HepG2 (cell line): ENCODE data around the gene SLC16A4. TPM values are rescaled to one million over a fixed set of nuclear protein-coding genes. Genes with fewer than 3 reads are reported as not detected.

Source experiments
- ATF3 ChIP-seq: sonication (generic); formaldehyde crosslinking; IDR thresholded peaks from 2 replicates; pipeline ENCODE4 v1.4.0; 2020; ENCODE audit warnings: missing genetic modification reagents
- CHCHD3 ChIP-seq: sonication (generic); formaldehyde crosslinking; IDR thresholded peaks from 2 replicates; pipeline ENCODE4 v1.8.0; 2022; ENCODE audit warnings: mild to moderate bottlenecking, missing genetic modification reagents, moderate library complexity
- DDIT3 ChIP-seq: sonication (generic); formaldehyde crosslinking; IDR thresholded peaks from 2 replicates; pipeline ENCODE4 v1.4.0; 2020; ENCODE audit warnings: mild to moderate bottlenecking, missing genetic modification reagents
- ELF4 ChIP-seq: sonication (generic); formaldehyde crosslinking; IDR thresholded peaks from 2 replicates; pipeline ENCODE4 v1.5.0; 2020; ENCODE audit warnings: missing genetic modification reagents, mild to moderate bottlenecking, moderate library complexity, borderline replicate concordance
- FOXO4 ChIP-seq: sonication (generic); formaldehyde crosslinking; conservative IDR thresholded peaks from 2 replicates; pipeline ENCODE4 v1.8.1; 2023; ENCODE audit warnings: missing genetic modification reagents
- GATA4 ChIP-seq: sonication (generic); IDR thresholded peaks from 2 replicates; pipeline ENCODE4 v1.6.1; 2016; ENCODE audit warnings: antibody characterized with exemption, low read depth, borderline replicate concordance
- HNF4A ChIP-seq: sonication (generic); formaldehyde crosslinking; IDR thresholded peaks from 2 replicates; pipeline ENCODE4 v1.4.0; 2020; ENCODE audit warnings: missing genetic modification reagents
- HOXA7 ChIP-seq: sonication (generic); formaldehyde crosslinking; IDR thresholded peaks from 2 replicates; pipeline ENCODE4 v1.8.1; 2022; ENCODE audit warnings: mild to moderate bottlenecking, missing genetic modification reagents, moderate library complexity
- JARID2 ChIP-seq: sonication (generic); formaldehyde crosslinking; IDR thresholded peaks from 2 replicates; pipeline ENCODE4 v1.8.1; 2023; ENCODE audit warnings: missing genetic modification reagents, inconsistent platforms; ENCODE audit not compliant: insufficient replicate concordance
- JUNB ChIP-seq: sonication (generic); formaldehyde crosslinking; IDR thresholded peaks from 2 replicates; pipeline ENCODE4 v1.8.0; 2022; ENCODE audit warnings: missing genetic modification reagents, mild to moderate bottlenecking, borderline replicate concordance
- PRMT3 ChIP-seq: sonication (generic); formaldehyde crosslinking; IDR thresholded peaks from 2 replicates; pipeline ENCODE4 v1.8.1; 2022; ENCODE audit warnings: low read depth, mild to moderate bottlenecking, moderate library complexity, missing genetic modification reagents, borderline replicate concordance
- RARA ChIP-seq: IDR thresholded peaks from 2 replicates; pipeline ENCODE4 v1.6.1; 2016; ENCODE audit warnings: missing genetic modification reagents, missing compliant biosample characterization
- REPIN1 ChIP-seq: sonication (generic); formaldehyde crosslinking; IDR thresholded peaks from 2 replicates; pipeline ENCODE4 v1.8.0; 2022; ENCODE audit warnings: missing genetic modification reagents, low read depth, mild to moderate bottlenecking, borderline replicate concordance
- SAP130 ChIP-seq: IDR thresholded peaks from 2 replicates; pipeline ENCODE4 v1.6.1; 2016; ENCODE audit warnings: low read depth
- TMF1 ChIP-seq: sonication (generic); formaldehyde crosslinking; IDR thresholded peaks from 2 replicates; pipeline ENCODE4 v1.8.1; 2022; ENCODE audit warnings: low read depth, missing genetic modification reagents
- U2AF2 ChIP-seq: fragments of 200-400 bp; formaldehyde crosslinking; IDR thresholded peaks from 2 replicates; pipeline ENCODE4 v1.6.1; 2017; ENCODE audit warnings: low read depth, mild to moderate bottlenecking, low read length
- XRCC5 ChIP-seq: fragments of 200-400 bp; formaldehyde crosslinking; optimal IDR thresholded peaks from 2 replicates; pipeline ENCODE3; 2017; ENCODE audit warnings: mild to moderate bottlenecking, low read length
- ZNF33A ChIP-seq: sonication (generic); formaldehyde crosslinking; IDR thresholded peaks from 2 replicates; pipeline ENCODE4 v1.5.1; 2020; ENCODE audit warnings: missing genetic modification reagents, mild to moderate bottlenecking, moderate library complexity, borderline replicate concordance
- ZSCAN25 ChIP-seq: sonication (generic); formaldehyde crosslinking; IDR thresholded peaks from 2 replicates; pipeline ENCODE4 v1.8.0; 2022; ENCODE audit warnings: mild to moderate bottlenecking, missing genetic modification reagents
- polyA plus RNA-seq, 8 experiments: library from polyadenylated mRNA; depleted of rRNA in 3 of 8; stranded (reverse) in 7 of 8; unstranded in 1 of 8; fragments of >200 nt; fragmentation: Illumina TruSeq in 4 of 8; extraction: Trizol in 4 of 8; gene quantifications; 2 replicates each; pipeline versions ENCODE4 v1.2.1 to v1.2.3, GENCODE V29; 2011 to 2016; ENCODE audit warnings: low read depth in 4 of 8, missing spikeins in 1 of 8, mixed read lengths in 1 of 8; ENCODE audit not compliant: insufficient read depth in 1 of 8
- total RNA-seq, 5 experiments: library from RNA; depleted of rRNA; stranded (reverse); fragments of >200 nt; fragmentation: Illumina TruSeq; extraction: Trizol; gene quantifications; 2 replicates each; pipeline ENCODE4 v1.2.3, GENCODE V29; 2016; ENCODE audit warnings: low read depth in 1 of 5
- TF ChIP-seq, protein P1 (sequence below): sonication (generic); formaldehyde crosslinking; IDR thresholded peaks from 2 replicates; pipeline ENCODE4 v1.5.1; 2020; ENCODE audit warnings: missing genetic modification reagents, mild to moderate bottlenecking, borderline replicate concordance
- TF ChIP-seq, protein P2 (sequence below): sonication (generic); formaldehyde crosslinking; IDR thresholded peaks from 2 replicates; pipeline ENCODE4 v1.4.0; 2020; ENCODE audit warnings: missing genetic modification reagents, borderline replicate concordance
- TF ChIP-seq, protein P3 (sequence below): sonication (generic); formaldehyde crosslinking; IDR thresholded peaks from 2 replicates; pipeline ENCODE4 v1.5.1; 2020; ENCODE audit warnings: mild to moderate bottlenecking, missing genetic modification reagents

SLC16A4 gene
- total and polyA plus RNA-seq, 2 of the 13 experiments (the other 11 are each of a cell fraction or from before 2014, with no cell fraction given): 1.1 to 1.5 TPM

DNA sequence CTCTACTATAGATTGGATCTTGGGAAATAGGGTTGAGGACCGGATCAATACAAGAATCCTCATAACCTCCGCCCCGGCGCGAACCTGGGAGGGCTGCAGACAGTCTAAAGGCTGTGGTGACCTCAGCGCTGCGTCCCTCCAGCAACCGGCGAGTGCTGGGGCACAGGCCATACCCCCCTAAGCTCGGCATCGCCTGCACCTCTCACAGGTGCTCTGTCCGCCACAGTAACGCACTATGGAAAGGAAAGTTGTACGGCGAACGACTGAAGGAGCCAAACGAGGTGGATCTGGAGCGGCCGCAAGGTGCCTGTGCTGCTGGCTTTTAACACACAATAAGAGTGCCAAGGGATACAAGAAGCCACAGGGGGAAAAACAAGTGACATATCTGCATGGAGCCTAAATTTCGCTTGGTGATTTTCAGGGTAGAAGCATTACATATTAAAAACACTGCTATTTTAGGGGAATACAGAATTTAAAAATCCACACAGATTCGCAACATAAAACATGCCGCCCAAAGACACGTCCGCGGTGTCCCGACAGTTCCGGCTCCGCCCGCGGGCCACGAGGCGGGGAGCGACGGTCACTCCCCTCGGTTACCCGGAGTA, 53.0 kb downstream of the SLC16A4 start (continued):
- TF ChIP-seq, protein P1, sequence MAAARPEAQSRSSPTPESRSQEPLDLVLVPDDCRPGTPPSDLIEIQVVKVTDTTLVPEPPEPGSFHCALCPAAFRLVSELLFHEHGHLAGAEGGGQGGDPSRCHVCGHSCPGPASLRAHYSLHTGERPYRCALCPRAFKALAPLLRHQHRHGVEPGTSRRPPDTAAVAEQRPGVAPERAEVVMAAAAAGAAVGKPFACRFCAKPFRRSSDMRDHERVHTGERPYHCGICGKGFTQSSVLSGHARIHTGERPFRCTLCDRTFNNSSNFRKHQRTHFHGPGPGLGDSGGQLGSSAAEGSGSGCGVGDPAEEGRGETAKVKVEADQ (CRISPR knock-in tag): 0 out of 2 replicates have a peak, but pooled peaks have one; percentile 60
- TF ChIP-seq REPIN1 (no peak), JUNB (CRISPR knock-in tag) (0 out of 2 replicates have a peak, but pooled peaks have one; percentile 23), ATF3 (CRISPR knock-in tag) (peak; percentile 53; the same call in 1 of the 2 replicates), RARA (CRISPR knock-in tag) (no peak), GATA4 (no peak), ZNF33A (CRISPR knock-in tag) (0 out of 2 replicates have a peak, but pooled peaks have one; percentile 65), HOXA7 (CRISPR knock-in tag) (peak; percentile 68; the same call in 1 of the 2 replicates), ZSCAN25 (peak; percentile 44; the same call in 1 of the 2 replicates), XRCC5 (no peak), ELF4 (CRISPR knock-in tag) (0 out of 2 replicates have a peak, but pooled peaks have one; percentile 50), FOXO4 (0 out of 2 replicates have a peak, but pooled peaks have one; percentile 26), SAP130 (CRISPR knock-in tag) (no peak), U2AF2 (no peak), HNF4A (CRISPR knock-in tag) (peak; percentile 51), JARID2 (CRISPR knock-in tag) (no peak), PRMT3 (CRISPR knock-in tag) (no peak), CHCHD3 (peak; percentile 71; the same call in 1 of the 2 replicates), TMF1 (CRISPR knock-in tag) (no peak), DDIT3 (CRISPR knock-in tag) (no peak)
- TF ChIP-seq, protein P2, sequence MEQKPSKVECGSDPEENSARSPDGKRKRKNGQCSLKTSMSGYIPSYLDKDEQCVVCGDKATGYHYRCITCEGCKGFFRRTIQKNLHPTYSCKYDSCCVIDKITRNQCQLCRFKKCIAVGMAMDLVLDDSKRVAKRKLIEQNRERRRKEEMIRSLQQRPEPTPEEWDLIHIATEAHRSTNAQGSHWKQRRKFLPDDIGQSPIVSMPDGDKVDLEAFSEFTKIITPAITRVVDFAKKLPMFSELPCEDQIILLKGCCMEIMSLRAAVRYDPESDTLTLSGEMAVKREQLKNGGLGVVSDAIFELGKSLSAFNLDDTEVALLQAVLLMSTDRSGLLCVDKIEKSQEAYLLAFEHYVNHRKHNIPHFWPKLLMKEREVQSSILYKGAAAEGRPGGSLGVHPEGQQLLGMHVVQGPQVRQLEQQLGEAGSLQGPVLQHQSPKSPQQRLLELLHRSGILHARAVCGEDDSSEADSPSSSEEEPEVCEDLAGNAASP: no peak
- TF ChIP-seq, protein P3, sequence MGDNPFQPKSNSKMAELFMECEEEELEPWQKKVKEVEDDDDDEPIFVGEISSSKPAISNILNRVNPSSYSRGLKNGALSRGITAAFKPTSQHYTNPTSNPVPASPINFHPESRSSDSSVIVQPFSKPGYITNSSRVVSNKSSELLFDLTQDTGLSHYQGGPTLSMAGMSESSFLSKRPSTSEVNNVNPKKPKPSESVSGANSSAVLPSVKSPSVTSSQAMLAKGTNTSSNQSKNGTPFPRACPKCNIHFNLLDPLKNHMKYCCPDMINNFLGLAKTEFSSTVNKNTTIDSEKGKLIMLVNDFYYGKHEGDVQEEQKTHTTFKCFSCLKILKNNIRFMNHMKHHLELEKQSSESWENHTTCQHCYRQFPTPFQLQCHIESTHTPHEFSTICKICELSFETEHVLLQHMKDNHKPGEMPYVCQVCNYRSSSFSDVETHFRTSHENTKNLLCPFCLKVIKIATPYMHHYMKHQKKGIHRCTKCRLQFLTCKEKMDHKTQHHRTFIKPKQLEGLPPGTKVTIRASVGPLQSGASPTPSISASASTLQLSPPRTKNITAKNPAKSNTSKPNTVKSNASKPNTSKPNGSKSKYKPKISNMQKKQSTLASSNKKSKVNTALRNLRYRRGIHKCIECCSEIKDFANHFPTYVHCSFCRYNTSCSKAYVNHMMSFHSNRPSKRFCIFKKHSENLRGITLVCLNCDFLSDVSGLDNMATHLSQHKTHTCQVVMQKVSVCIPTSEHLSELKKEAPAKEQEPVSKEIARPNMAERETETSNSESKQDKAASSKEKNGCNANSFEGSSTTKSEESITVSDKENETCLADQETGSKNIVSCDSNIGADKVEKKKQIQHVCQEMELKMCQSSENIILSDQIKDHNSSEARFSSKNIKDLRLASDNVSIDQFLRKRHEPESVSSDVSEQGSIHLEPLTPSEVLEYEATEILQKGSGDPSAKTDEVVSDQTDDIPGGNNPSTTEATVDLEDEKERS (CRISPR knock-in tag): 0 out of 2 replicates have a peak, but pooled peaks have one; percentile 16
